Measurements from ENCODE around the gene CORO1A. TPM values are rescaled to one million over a fixed set of nuclear protein-coding genes. Genes with fewer than 3 reads are reported as not detected.

Gene CORO1A
- total and polyA plus RNA-seq, 2 experiments from 2014 or later = 10.2 to 23.5 TPM

- H3K27me3 Mint-ChIP-seq (ENCODE audit: insufficient read depth, low read depth, poor library complexity) = peaks cover 11% of the 10 kb centered on the region
- no peaks in the 10 kb centered on the region for H4K20me1 ChIP-seq (replicated peaks; ENCODE audit: insufficient read depth)
- no peaks in the 10 kb centered on the region for H3F3A ChIP-seq (replicated peaks; ENCODE audit: low read depth)
- H3K4me3 ChIP-seq = no peak overlapping the region
- no peak overlapping the region for H3K4me3 Mint-ChIP-seq
- H3K27ac ChIP-seq (ENCODE audit: low read depth) = no peak overlapping the region
- H3K27ac Mint-ChIP-seq = no peak overlapping the region
- H3K36me3 Mint-ChIP-seq (ENCODE audit: low read depth) = no peaks in the 10 kb centered on the region
- H2AFZ ChIP-seq = no peak overlapping the region
- H3K9me3 Mint-ChIP-seq = peaks cover 17% of the 10 kb centered on the region; the same call in 2 of the 3 replicates
- H3K4me1 Mint-ChIP-seq = no peaks in the 10 kb centered on the region
- DNase-seq (ENCODE audit: low spot score) (no peak), ATAC-seq (no peak)
- H3K36me3 ChIP-seq (ENCODE audit: insufficient read depth) = no peaks in the 10 kb centered on the region
- no peaks in the 10 kb centered on the region for H3K27me3 ChIP-seq (ENCODE audit: insufficient read depth)
- H3K9me2 ChIP-seq (ENCODE audit: insufficient read depth) = 0 out of 2 replicates have a peak, but pooled peaks cover 10% of the 10 kb centered on the region
- no peaks in the 10 kb centered on the region for H3K4me1 ChIP-seq (ENCODE audit: insufficient read depth)
- no peaks in the 10 kb centered on the region for H3K79me2 ChIP-seq (replicated peaks; ENCODE audit: insufficient read depth)
- TF ChIP-seq ZNF331 (CRISPR knock-in tag; IDR thresholded peaks at IDR 0.05; ENCODE audit: low read depth) (no peak), JUNB (IDR thresholded peaks at IDR 0.05; ENCODE audit: unreplicated experiment) (no peak), NANOG (IDR thresholded peaks at IDR 0.05; ENCODE audit: borderline replicate concordance) (no peak), EZH2 (IDR thresholded peaks at IDR 0.05; ENCODE audit: low read depth, unreplicated experiment) (no peak), EZH2phosphoT487 (IDR thresholded peaks at IDR 0.05; ENCODE audit: unreplicated experiment) (no peak), POLR2AphosphoS5 (IDR thresholded peaks at IDR 0.05; ENCODE audit: low read depth) (no peak)
- TF ChIP-seq, protein P1, sequence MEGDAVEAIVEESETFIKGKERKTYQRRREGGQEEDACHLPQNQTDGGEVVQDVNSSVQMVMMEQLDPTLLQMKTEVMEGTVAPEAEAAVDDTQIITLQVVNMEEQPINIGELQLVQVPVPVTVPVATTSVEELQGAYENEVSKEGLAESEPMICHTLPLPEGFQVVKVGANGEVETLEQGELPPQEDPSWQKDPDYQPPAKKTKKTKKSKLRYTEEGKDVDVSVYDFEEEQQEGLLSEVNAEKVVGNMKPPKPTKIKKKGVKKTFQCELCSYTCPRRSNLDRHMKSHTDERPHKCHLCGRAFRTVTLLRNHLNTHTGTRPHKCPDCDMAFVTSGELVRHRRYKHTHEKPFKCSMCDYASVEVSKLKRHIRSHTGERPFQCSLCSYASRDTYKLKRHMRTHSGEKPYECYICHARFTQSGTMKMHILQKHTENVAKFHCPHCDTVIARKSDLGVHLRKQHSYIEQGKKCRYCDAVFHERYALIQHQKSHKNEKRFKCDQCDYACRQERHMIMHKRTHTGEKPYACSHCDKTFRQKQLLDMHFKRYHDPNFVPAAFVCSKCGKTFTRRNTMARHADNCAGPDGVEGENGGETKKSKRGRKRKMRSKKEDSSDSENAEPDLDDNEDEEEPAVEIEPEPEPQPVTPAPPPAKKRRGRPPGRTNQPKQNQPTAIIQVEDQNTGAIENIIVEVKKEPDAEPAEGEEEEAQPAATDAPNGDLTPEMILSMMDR (conservative IDR thresholded peaks at IDR 0.05; ENCODE audit: low read depth in 2 of 2) = no peak
- TF ChIP-seq, protein P2, sequence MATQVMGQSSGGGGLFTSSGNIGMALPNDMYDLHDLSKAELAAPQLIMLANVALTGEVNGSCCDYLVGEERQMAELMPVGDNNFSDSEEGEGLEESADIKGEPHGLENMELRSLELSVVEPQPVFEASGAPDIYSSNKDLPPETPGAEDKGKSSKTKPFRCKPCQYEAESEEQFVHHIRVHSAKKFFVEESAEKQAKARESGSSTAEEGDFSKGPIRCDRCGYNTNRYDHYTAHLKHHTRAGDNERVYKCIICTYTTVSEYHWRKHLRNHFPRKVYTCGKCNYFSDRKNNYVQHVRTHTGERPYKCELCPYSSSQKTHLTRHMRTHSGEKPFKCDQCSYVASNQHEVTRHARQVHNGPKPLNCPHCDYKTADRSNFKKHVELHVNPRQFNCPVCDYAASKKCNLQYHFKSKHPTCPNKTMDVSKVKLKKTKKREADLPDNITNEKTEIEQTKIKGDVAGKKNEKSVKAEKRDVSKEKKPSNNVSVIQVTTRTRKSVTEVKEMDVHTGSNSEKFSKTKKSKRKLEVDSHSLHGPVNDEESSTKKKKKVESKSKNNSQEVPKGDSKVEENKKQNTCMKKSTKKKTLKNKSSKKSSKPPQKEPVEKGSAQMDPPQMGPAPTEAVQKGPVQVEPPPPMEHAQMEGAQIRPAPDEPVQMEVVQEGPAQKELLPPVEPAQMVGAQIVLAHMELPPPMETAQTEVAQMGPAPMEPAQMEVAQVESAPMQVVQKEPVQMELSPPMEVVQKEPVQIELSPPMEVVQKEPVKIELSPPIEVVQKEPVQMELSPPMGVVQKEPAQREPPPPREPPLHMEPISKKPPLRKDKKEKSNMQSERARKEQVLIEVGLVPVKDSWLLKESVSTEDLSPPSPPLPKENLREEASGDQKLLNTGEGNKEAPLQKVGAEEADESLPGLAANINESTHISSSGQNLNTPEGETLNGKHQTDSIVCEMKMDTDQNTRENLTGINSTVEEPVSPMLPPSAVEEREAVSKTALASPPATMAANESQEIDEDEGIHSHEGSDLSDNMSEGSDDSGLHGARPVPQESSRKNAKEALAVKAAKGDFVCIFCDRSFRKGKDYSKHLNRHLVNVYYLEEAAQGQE (IDR thresholded peaks at IDR 0.05; ENCODE audit: unreplicated experiment) = no peak
- no peak overlapping the region for H3K4me2 ChIP-seq
Measured at GRCh38 chr16:30152517-30152916, 30.9 kb upstream of the CORO1A start.

GRCh38 chr16:30155188-30155587 is 28.2 kb upstream of the CORO1A start:
- Mint-ChIP-seq H3K36me3 (ENCODE audit: low read depth) (no peaks in the 10 kb centered on the region; the same call in 2 of the 3 replicates), H3K27ac (no peak overlapping the region), H3K4me1 (no peaks in the 10 kb centered on the region), H3K4me3 (no peak overlapping the region), H3K9me3 (peaks cover 11% of the 10 kb centered on the region; the same call in 2 of the 3 replicates), H3K27me3 (ENCODE audit: insufficient read depth, low read depth, poor library complexity) (peaks cover 12% of the 10 kb centered on the region)
- Histone ChIP-seq H3K36me3 (ENCODE audit: insufficient read depth) (no peaks in the 10 kb centered on the region), H3K4me3 (no peak overlapping the region), H3F3A (replicated peaks; ENCODE audit: low read depth) (no peaks in the 10 kb centered on the region), H3K27ac (ENCODE audit: low read depth) (no peak overlapping the region), H3K9me2 (ENCODE audit: insufficient read depth) (0 out of 2 replicates have a peak, but pooled peaks cover 5% of the 10 kb centered on the region), H3K4me2 (no peak overlapping the region), H3K27me3 (ENCODE audit: insufficient read depth) (no peaks in the 10 kb centered on the region), H3K79me2 (replicated peaks; ENCODE audit: insufficient read depth) (no peaks in the 10 kb centered on the region), H2AFZ (no peak overlapping the region), H4K20me1 (replicated peaks; ENCODE audit: insufficient read depth) (no peaks in the 10 kb centered on the region), H3K4me1 (ENCODE audit: insufficient read depth) (no peaks in the 10 kb centered on the region)
- ATAC-seq = no peak
- DNase-seq (ENCODE audit: low spot score) = no peak
- no peak for TF ChIP-seq ZNF114 (CRISPR knock-in tag; IDR thresholded peaks at IDR 0.05)
- TF ChIP-seq POLR2AphosphoS5 (IDR thresholded peaks at IDR 0.05; ENCODE audit: low read depth) = no peak
- no peak for TF ChIP-seq STAT1 (IDR thresholded peaks at IDR 0.05; ENCODE audit: unreplicated experiment)
- TF ChIP-seq, protein P3, sequence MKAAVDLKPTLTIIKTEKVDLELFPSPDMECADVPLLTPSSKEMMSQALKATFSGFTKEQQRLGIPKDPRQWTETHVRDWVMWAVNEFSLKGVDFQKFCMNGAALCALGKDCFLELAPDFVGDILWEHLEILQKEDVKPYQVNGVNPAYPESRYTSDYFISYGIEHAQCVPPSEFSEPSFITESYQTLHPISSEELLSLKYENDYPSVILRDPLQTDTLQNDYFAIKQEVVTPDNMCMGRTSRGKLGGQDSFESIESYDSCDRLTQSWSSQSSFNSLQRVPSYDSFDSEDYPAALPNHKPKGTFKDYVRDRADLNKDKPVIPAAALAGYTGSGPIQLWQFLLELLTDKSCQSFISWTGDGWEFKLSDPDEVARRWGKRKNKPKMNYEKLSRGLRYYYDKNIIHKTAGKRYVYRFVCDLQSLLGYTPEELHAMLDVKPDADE (IDR thresholded peaks at IDR 0.05) = no peak
- TF ChIP-seq CREB1 (CRISPR knock-in tag; IDR thresholded peaks at IDR 0.05; ENCODE audit: low read depth) = no peak
- no peak for TF ChIP-seq ZNF331 (CRISPR knock-in tag; IDR thresholded peaks at IDR 0.05; ENCODE audit: low read depth)
- no peak for TF ChIP-seq JUNB (IDR thresholded peaks at IDR 0.05; ENCODE audit: unreplicated experiment)
- TF ChIP-seq, protein P1 (conservative IDR thresholded peaks at IDR 0.05; ENCODE audit: low read depth in 2 of 2) = no peak
- TF ChIP-seq EZH2phosphoT487 (IDR thresholded peaks at IDR 0.05; ENCODE audit: unreplicated experiment) = no peak

Measured in GM23338 (cell line).